Measurements from ENCODE around the gene OR4C3.

DNA sequence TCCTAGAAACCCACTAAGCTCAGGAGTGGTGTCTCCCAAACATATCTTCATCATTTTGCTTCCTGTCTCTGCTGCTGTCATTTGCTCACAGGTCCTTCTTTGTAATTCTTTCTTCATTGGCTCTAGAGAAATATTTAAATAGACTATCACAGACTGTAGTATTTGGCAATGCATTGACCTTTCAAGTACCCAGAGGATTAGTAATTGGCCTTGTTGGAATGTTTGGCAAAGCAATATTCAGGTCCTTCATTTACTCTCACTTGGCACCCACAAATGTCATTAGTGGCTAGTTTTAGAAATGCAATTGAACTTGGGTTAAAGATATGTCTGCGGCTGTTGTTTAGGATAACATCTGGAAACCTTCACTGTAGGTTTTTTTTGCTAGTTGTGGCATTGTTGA, 30.0 kb downstream of the OR4C3 start:
- TF ChIP-seq, protein P1, sequence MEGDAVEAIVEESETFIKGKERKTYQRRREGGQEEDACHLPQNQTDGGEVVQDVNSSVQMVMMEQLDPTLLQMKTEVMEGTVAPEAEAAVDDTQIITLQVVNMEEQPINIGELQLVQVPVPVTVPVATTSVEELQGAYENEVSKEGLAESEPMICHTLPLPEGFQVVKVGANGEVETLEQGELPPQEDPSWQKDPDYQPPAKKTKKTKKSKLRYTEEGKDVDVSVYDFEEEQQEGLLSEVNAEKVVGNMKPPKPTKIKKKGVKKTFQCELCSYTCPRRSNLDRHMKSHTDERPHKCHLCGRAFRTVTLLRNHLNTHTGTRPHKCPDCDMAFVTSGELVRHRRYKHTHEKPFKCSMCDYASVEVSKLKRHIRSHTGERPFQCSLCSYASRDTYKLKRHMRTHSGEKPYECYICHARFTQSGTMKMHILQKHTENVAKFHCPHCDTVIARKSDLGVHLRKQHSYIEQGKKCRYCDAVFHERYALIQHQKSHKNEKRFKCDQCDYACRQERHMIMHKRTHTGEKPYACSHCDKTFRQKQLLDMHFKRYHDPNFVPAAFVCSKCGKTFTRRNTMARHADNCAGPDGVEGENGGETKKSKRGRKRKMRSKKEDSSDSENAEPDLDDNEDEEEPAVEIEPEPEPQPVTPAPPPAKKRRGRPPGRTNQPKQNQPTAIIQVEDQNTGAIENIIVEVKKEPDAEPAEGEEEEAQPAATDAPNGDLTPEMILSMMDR (conservative IDR thresholded peaks at IDR 0.05; ENCODE audit: low read depth in 2 of 2): no peak
- TF ChIP-seq, protein P2, sequence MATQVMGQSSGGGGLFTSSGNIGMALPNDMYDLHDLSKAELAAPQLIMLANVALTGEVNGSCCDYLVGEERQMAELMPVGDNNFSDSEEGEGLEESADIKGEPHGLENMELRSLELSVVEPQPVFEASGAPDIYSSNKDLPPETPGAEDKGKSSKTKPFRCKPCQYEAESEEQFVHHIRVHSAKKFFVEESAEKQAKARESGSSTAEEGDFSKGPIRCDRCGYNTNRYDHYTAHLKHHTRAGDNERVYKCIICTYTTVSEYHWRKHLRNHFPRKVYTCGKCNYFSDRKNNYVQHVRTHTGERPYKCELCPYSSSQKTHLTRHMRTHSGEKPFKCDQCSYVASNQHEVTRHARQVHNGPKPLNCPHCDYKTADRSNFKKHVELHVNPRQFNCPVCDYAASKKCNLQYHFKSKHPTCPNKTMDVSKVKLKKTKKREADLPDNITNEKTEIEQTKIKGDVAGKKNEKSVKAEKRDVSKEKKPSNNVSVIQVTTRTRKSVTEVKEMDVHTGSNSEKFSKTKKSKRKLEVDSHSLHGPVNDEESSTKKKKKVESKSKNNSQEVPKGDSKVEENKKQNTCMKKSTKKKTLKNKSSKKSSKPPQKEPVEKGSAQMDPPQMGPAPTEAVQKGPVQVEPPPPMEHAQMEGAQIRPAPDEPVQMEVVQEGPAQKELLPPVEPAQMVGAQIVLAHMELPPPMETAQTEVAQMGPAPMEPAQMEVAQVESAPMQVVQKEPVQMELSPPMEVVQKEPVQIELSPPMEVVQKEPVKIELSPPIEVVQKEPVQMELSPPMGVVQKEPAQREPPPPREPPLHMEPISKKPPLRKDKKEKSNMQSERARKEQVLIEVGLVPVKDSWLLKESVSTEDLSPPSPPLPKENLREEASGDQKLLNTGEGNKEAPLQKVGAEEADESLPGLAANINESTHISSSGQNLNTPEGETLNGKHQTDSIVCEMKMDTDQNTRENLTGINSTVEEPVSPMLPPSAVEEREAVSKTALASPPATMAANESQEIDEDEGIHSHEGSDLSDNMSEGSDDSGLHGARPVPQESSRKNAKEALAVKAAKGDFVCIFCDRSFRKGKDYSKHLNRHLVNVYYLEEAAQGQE (IDR thresholded peaks at IDR 0.05; ENCODE audit: unreplicated experiment): no peak
- TF ChIP-seq EZH2phosphoT487 (IDR thresholded peaks at IDR 0.05; ENCODE audit: unreplicated experiment) (no peak), EZH2 (IDR thresholded peaks at IDR 0.05; ENCODE audit: low read depth, unreplicated experiment) (no peak), POLR2AphosphoS5 (IDR thresholded peaks at IDR 0.05; ENCODE audit: low read depth) (no peak), JUNB (IDR thresholded peaks at IDR 0.05; ENCODE audit: unreplicated experiment) (no peak), ZNF462 (CRISPR knock-in tag; IDR thresholded peaks at IDR 0.05) (no peak), STAT1 (IDR thresholded peaks at IDR 0.05; ENCODE audit: unreplicated experiment) (no peak), CREB1 (CRISPR knock-in tag; IDR thresholded peaks at IDR 0.05; ENCODE audit: low read depth) (no peak), ETS1 (IDR thresholded peaks at IDR 0.05) (no peak), ZNF114 (CRISPR knock-in tag; IDR thresholded peaks at IDR 0.05) (no peak)
